Adipocyte (in vitro differentiated cells): ENCODE measurements around the gene OR7C2.

ENCODE experiments used
- DNase-seq: peaks from one replicate; pipeline ENCODE4 v3.0.0-alpha.2; 2015; ENCODE audit warnings: low read depth
- H3K27me3 ChIP-seq: replicated peaks from 2 replicates; pipeline ENCODE4 v1.7.0; 2013; ENCODE audit warnings: mild to moderate bottlenecking, low read length, moderate library complexity; ENCODE audit not compliant: control insufficient read depth, insufficient read depth
- H3K36me3 ChIP-seq: 2 replicates; pipeline ENCODE4 v1.7.0; 2013; ENCODE audit warnings: low read length, mild to moderate bottlenecking, moderate library complexity; ENCODE audit not compliant: control insufficient read depth, insufficient read depth, severe bottlenecking
- H3K4me1 ChIP-seq: 2 replicates; pipeline ENCODE4 v1.7.0; 2013; ENCODE audit warnings: mild to moderate bottlenecking, low read length, moderate library complexity; ENCODE audit not compliant: control insufficient read depth, insufficient read depth
- H3K4me3 ChIP-seq: 2 replicates; pipeline ENCODE4 v1.7.0; 2013; ENCODE audit warnings: mild to moderate bottlenecking, low read length, moderate library complexity
- H3K9ac ChIP-seq: 2 replicates; pipeline ENCODE4 v1.7.0; 2013; ENCODE audit warnings: mild to moderate bottlenecking, low read length, moderate library complexity
- H3K9me3 ChIP-seq: 2 replicates; pipeline ENCODE4 v1.7.0; 2013; ENCODE audit warnings: mild to moderate bottlenecking, low read length, moderate library complexity; ENCODE audit not compliant: control insufficient read depth

Gene OR7C2

DNA sequence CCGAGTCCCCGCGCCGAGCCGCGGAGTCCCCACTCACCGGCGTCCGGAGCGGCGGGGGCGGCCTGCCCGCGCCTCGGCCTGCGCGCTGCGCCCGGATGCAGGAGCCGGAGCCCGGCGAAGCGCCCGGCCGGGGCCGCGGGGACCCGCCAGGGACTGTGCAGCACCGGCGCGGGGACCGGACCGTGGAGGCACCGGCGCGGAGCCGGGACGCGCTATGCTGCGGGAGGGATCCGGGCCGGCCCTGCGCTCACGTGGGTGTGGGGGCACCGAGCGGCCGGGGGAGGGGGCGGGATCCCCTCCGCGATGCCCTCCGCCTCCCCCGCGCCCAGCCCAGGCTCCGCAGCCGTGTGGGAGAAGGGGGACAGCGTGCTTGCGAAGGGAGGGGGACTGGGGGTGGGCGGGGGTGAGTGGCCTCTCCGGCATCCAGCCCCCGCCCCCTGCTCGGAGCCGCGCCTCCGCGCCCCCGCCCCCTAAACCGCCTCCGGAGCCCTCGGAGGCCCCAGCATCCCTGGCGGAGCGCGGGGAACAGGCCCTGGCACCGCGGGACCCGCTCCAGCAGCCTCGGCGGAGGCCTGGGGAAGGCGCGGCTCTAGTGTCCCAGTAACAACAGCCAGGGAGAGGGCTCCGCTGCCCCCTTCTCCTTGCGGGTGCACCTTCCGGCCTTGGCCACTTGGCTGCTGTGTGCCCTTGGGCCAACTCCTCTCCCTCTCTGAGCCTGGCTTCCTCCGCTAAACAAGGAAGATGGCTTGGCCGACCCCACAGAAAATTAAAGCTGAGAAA, 38.4 kb downstream of the OR7C2 start, which contains the start of gene SLC1A6:
Gene SLC1A6 (minus strand): TSS at position 389 of the 780 bp plus-strand sequence. CDS start 6,954 bp downstream, outside the sequence.
- H3K9me3 ChIP-seq: peaks cover 4% of the 10 kb centered on the region
- peaks cover 29% of the 10 kb centered on the region for H3K27me3 ChIP-seq
- DNase-seq: peak; percentile 2
- H3K9ac ChIP-seq: no peak within 1 kb of the TSS
- no peak within 1 kb of the TSS for H3K4me3 ChIP-seq
- no peaks in the 10 kb centered on the region for H3K36me3 ChIP-seq
- no peaks in the 10 kb centered on the region for H3K4me1 ChIP-seq

DNA sequence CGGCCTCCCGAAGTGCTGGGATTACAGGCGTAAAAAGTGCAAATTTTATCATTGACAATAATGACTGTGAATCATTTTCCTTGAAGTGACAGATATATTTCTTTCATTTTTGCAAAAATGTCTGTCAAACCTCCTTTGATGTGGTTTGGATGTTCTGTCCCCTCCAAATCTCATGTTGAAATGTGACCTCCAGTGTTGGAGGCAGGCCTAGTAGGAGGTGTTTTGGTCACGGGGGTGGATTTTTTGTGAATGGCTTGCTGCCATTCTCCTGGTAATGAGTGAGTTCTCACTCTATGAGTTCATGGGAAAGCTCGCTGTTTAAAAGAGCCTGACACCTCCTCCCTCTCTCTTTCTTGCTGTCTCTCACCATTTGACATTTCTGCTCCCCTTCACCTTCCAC, 43.8 kb downstream of the OR7C2 start:
- H3K4me1 ChIP-seq: no peaks in the 10 kb centered on the region
- no peaks in the 10 kb centered on the region for H3K9me3 ChIP-seq
- DNase-seq: no peak
- no peak overlapping the region for H3K4me3 ChIP-seq
- no peak overlapping the region for H3K9ac ChIP-seq
- H3K36me3 ChIP-seq: no peaks in the 10 kb centered on the region
- peaks cover 13% of the 10 kb centered on the region for H3K27me3 ChIP-seq
